Measurements from ENCODE around the gene INTS6. TPM values are rescaled to one million over a fixed set of nuclear protein-coding genes. Genes with fewer than 3 reads are reported as not detected.

Gene INTS6
- total RNA-seq, 1 experiment from 2014 or later: 26.6 TPM

DNA sequence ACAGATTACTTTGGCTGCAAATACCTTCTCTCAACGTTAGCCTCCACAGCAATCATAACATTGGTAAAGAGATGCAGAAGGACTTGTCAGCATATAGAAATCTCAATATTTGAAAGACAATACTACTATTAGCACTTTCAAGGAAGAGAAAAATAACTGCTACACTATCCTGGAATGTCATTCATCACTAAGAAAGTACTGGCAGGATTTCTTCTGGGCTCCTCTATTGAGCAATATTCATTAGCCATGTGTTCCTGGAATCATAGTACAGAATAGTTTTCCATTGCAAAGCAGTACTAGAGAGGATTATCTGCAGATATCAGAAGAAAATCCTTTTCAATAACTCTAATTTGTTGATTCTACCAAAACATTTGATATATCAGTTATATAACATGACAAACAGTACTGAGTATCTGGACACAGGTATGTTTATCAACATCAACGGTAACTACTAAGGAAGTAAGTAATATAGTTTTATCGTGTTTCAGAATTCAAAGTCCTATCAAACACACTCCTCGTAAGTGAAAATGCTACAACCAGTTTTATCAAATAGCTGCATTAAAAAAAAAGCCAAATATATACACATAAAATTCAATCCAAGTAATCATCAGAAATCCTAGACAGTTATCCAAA lies 27.3 kb downstream of the INTS6 start:
- no peak for DNase-seq
- no peaks in the 10 kb centered on the region for H3K9me2 ChIP-seq (replicated peaks; ENCODE audit: low read length)
- H4K20me1 ChIP-seq (ENCODE audit: low read length): peaks cover 9% of the 10 kb centered on the region; the same call in 1 of the 2 replicates
- peaks cover 10% of the 10 kb centered on the region; the same call in 1 of the 2 replicates for H3K36me3 ChIP-seq (ENCODE audit: low read depth, low read length)
- CTCF ChIA-PET: no interaction called here
- H3K4me3 ChIP-seq (ENCODE audit: low read length): no peak overlapping the region
- H3K4me2 ChIP-seq (ENCODE audit: low read length): no peak overlapping the region
- POLR2A ChIA-PET (ENCODE audit: unreplicated experiment): no interaction called here
- ATAC-seq: no peak
- peaks cover 8% of the 10 kb centered on the region for H3K4me1 ChIP-seq (ENCODE audit: insufficient read depth, low read length)
- H2AFZ ChIP-seq (ENCODE audit: low read length): no peak overlapping the region
- intact Hi-C loops (cut with micrococcal nuclease): no loop called here
- peaks cover 81% of the 10 kb centered on the region for H3K79me2 ChIP-seq (ENCODE audit: low read length)
- H3K9me3 ChIP-seq (ENCODE audit: low read length): no peaks in the 10 kb centered on the region
- no peak overlapping the region for H3K9ac ChIP-seq (ENCODE audit: low read length)
- H3F3A ChIP-seq (ENCODE audit: low read length, unreplicated experiment): no peaks in the 10 kb centered on the region
- no peak overlapping the region for H3K27ac ChIP-seq (ENCODE audit: low read length)
- no peaks in the 10 kb centered on the region for H3K27me3 ChIP-seq (ENCODE audit: low read length)
- BruUV-seq (replicated peaks): no TSS peak
- TF ChIP-seq EZH2phosphoT487 (IDR thresholded peaks at IDR 0.05; ENCODE audit: borderline replicate concordance, low read length): no peak
- TF ChIP-seq EZH2 (IDR thresholded peaks at IDR 0.05; ENCODE audit: low read length, unreplicated experiment): no peak
- TF ChIP-seq, protein P1, sequence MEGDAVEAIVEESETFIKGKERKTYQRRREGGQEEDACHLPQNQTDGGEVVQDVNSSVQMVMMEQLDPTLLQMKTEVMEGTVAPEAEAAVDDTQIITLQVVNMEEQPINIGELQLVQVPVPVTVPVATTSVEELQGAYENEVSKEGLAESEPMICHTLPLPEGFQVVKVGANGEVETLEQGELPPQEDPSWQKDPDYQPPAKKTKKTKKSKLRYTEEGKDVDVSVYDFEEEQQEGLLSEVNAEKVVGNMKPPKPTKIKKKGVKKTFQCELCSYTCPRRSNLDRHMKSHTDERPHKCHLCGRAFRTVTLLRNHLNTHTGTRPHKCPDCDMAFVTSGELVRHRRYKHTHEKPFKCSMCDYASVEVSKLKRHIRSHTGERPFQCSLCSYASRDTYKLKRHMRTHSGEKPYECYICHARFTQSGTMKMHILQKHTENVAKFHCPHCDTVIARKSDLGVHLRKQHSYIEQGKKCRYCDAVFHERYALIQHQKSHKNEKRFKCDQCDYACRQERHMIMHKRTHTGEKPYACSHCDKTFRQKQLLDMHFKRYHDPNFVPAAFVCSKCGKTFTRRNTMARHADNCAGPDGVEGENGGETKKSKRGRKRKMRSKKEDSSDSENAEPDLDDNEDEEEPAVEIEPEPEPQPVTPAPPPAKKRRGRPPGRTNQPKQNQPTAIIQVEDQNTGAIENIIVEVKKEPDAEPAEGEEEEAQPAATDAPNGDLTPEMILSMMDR (conservative IDR thresholded peaks at IDR 0.05; ENCODE audit: low read depth, low read length): no peak

DNA sequence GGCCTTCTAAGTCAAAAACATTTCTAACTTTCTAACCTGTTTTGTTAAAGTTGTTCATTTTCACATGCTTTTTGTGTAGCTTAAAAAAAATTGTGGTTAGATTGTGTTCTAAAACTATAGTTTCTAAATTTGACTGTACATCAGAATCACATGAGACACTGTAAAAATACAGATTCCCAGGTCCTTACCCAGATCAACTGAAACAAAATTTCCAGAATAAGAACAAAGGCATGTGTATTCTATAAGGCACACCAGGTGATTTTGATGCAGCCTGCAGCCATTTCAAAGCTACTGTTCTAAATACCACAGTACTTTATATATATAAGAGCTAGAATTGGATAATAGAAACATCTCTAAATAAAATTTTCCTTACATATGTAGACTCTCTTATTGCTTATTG lies 29.1 kb downstream of the INTS6 start:
- ATAC-seq (no peak), DNase-seq (no peak)
- Histone ChIP-seq H3K27ac (ENCODE audit: low read length) (no peak overlapping the region), H3K9me3 (ENCODE audit: low read length) (no peaks in the 10 kb centered on the region), H3K4me1 (ENCODE audit: insufficient read depth, low read length) (peaks cover 8% of the 10 kb centered on the region), H4K20me1 (ENCODE audit: low read length) (peaks cover 9% of the 10 kb centered on the region; the same call in 1 of the 2 replicates), H2AFZ (ENCODE audit: low read length) (no peak overlapping the region), H3K4me3 (ENCODE audit: low read length) (no peak overlapping the region), H3F3A (ENCODE audit: low read length, unreplicated experiment) (no peaks in the 10 kb centered on the region), H3K4me2 (ENCODE audit: low read length) (no peak overlapping the region), H3K27me3 (ENCODE audit: low read length) (no peaks in the 10 kb centered on the region), H3K36me3 (ENCODE audit: low read depth, low read length) (peaks cover 10% of the 10 kb centered on the region; the same call in 1 of the 2 replicates), H3K79me2 (ENCODE audit: low read length) (peaks cover 94% of the 10 kb centered on the region), H3K9me2 (replicated peaks; ENCODE audit: low read length) (no peaks in the 10 kb centered on the region), H3K9ac (ENCODE audit: low read length) (no peak overlapping the region)
- ChIA-PET CTCF (no interaction called here), POLR2A (ENCODE audit: unreplicated experiment) (no interaction called here)
- intact Hi-C loops (cut with micrococcal nuclease): no loop called here
- TF ChIP-seq EZH2 (IDR thresholded peaks at IDR 0.05; ENCODE audit: low read length, unreplicated experiment) (no peak), EZH2phosphoT487 (IDR thresholded peaks at IDR 0.05; ENCODE audit: borderline replicate concordance, low read length) (no peak)
- BruUV-seq (replicated peaks): no TSS peak

DNA sequence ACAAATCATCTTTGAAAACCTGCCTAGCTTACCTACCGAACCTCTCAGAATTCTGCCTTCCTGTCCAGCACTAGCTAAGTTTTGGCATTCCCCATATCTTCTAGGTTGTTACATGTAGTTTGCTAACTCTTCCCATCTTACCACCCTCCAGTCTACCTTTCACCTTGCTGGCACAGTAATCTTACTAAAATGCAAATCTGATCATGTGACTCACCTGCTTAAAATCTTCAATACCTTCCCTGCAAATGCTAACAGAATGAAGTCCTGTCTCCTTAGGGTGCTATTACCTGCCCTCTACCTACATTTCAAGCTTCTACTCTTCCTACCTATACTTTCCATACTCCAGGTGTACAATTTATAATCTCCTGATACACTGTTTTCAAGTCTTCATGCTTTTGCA lies 30.4 kb downstream of the INTS6 start:
- peaks cover 4% of the 10 kb centered on the region; the same call in 1 of the 2 replicates for H4K20me1 ChIP-seq (ENCODE audit: low read length)
- no peak for ATAC-seq
- H3K27me3 ChIP-seq (ENCODE audit: low read length): no peaks in the 10 kb centered on the region

More for the DNA sequence above, 30.4 kb downstream of the INTS6 start:
- Histone ChIP-seq H3K4me1 (ENCODE audit: insufficient read depth, low read length) (peaks cover 8% of the 10 kb centered on the region), H3K27ac (ENCODE audit: low read length) (no peak overlapping the region), H3K9me2 (replicated peaks; ENCODE audit: low read length) (no peaks in the 10 kb centered on the region), H3K9me3 (ENCODE audit: low read length) (no peaks in the 10 kb centered on the region), H3K79me2 (ENCODE audit: low read length) (peaks cover 96% of the 10 kb centered on the region), H3K36me3 (ENCODE audit: low read depth, low read length) (peaks cover 10% of the 10 kb centered on the region; the same call in 1 of the 2 replicates), H2AFZ (ENCODE audit: low read length) (no peak overlapping the region), H3K4me2 (ENCODE audit: low read length) (no peak overlapping the region), H3F3A (ENCODE audit: low read length, unreplicated experiment) (no peaks in the 10 kb centered on the region), H3K9ac (ENCODE audit: low read length) (no peak overlapping the region), H3K4me3 (ENCODE audit: low read length) (no peak overlapping the region)
- intact Hi-C loops (cut with micrococcal nuclease): no loop called here
- DNase-seq: no peak
- ChIA-PET CTCF (no interaction called here), POLR2A (ENCODE audit: unreplicated experiment) (no interaction called here)
- no TSS peak for BruUV-seq (replicated peaks)
- TF ChIP-seq, protein P1 (conservative IDR thresholded peaks at IDR 0.05; ENCODE audit: low read depth, low read length): no peak
- TF ChIP-seq EZH2 (IDR thresholded peaks at IDR 0.05; ENCODE audit: low read length, unreplicated experiment) (no peak), EZH2phosphoT487 (IDR thresholded peaks at IDR 0.05; ENCODE audit: borderline replicate concordance, low read length) (no peak)

Data from PC-3 (cell line).